Measurements from ENCODE around the gene BARHL1.
"Not testable (repeated sequence)": the region's sequence is repeated elsewhere in the genome, so short reads cannot be mapped to it uniquely, and the experiment has no call there.

BARHL1 gene

DNA sequence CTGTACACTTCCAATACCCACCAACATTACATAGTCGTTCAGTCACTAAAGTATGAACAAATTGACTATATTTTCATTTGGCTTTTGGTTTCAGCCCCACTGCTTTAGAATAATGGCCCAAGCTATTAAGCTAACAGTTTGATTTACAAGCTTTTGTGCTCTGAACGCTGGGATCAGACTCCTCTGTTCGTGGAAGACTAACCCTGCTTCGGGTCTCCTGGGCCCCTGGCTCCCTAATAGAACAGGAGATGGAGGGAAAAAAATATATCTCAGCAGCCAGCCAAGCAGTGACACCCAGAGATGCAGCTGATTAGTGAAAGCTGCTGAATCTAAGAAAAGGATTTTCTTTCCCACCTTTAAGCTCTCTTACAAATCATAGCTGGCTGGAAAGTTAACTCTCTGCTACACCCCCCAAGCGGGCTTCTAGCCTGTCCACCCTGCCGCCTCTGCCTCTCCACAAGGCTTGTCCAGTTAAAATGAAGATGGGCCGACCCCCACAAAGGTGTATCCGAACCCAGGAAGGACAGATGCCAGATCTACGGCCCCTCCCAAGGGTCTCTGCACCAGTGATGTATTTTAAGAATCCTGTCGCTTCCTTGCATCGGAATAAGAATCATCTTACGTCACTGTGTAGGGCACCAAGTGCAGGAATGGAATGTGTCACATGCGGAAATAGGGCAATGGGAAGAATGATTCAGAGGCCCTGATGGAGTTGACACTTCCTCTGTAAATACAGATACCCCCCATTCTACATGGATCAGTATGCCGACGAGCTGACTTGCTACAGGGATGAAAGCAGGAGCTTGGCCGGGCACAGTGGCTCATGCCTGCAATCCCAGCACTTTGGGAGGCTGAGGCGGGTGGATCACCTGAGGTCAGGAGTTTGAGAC lies 33.4 kb upstream of the BARHL1 start:
- no peak for DNase-seq
- H3K4me3 Mint-ChIP-seq: no peak overlapping the region
- no peaks in the 10 kb centered on the region for H3K9me3 Mint-ChIP-seq
- H3K4me1 Mint-ChIP-seq: peaks cover 7% of the 10 kb centered on the region
- H3K27ac Mint-ChIP-seq: no peak overlapping the region
- H3K27me3 Mint-ChIP-seq: peaks cover 53% of the 10 kb centered on the region
- no peak for ATAC-seq

DNA sequence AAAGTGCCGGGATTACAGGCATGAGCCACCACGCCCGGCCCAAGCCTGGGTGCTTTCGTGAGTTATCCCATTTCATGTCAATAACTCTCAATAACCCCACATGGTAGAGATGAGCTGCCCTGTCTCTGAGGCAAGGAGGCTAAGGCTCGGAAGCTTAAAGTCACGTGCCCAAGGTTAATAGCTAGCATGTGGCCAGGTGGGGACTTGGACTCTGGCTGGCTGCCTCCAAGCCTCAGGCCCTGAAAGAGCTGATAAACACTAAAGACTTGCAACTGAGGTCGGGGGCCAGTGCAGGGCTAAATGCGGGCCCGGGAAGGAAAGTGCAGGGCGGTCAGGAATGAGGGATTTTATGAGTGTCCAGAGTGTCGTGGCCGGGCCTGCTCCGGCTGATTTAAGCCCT lies 30.9 kb upstream of the BARHL1 start:
- Mint-ChIP-seq H3K27me3 (peaks cover 49% of the 10 kb centered on the region), H3K9me3 (no peaks in the 10 kb centered on the region), H3K27ac (no peak overlapping the region), H3K4me3 (no peak overlapping the region), H3K4me1 (peaks cover 2% of the 10 kb centered on the region)
- ATAC-seq (no peak), DNase-seq (no peak)

DNA sequence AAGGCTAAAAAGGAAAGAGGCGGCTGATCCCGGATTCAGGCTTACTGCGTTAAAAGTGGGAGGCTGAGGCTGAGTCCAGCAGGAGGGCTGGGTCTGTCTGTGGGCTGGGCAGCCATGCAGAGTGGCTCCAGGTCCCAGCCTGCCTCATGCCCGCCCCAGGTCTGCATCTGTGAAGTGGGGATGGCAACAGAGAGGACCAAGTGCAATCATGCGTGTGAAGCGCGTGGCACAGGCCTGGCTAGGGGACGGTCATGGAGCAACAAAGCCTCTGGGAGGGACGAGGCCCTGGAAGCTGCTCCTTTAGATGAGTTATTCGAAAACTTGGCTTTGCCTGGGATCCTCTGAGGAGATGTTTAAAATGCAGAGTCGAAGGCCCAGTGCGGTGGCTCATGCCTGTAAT lies 30.4 kb upstream of the BARHL1 start:
- Mint-ChIP-seq H3K4me3 (no peak overlapping the region), H3K9me3 (no peaks in the 10 kb centered on the region), H3K27ac (no peak overlapping the region), H3K27me3 (peaks cover 49% of the 10 kb centered on the region), H3K4me1 (no peaks in the 10 kb centered on the region)
- DNase-seq (no peak), ATAC-seq (no peak)

DNA sequence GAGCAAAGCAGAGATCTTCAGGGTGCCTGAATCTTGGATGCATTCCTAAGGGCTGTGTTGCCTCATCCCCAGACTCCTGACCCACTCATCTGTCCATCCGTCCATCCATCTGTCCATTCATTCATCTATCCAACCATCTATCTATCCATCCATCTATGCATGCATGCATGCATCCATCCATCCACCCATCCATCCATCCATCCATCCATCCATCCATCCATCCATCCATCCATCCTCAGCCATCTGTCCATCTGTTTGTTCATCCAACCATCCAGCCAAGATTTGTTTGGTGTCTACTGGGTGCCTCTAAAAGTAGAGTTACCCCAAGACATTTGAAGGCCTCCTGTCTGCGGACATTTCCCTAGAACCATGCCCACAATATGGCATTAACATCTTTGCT lies 27.7 kb upstream of the BARHL1 start:
- Mint-ChIP-seq H3K4me3 (no peak overlapping the region), H3K27ac (no peak overlapping the region), H3K4me1 (no peaks in the 10 kb centered on the region), H3K27me3 (peaks cover 58% of the 10 kb centered on the region), H3K9me3 (peaks cover 0 to 4% of the 10 kb centered on the region in 2 donors)
- ATAC-seq (no peak), DNase-seq (no peak)

DNA sequence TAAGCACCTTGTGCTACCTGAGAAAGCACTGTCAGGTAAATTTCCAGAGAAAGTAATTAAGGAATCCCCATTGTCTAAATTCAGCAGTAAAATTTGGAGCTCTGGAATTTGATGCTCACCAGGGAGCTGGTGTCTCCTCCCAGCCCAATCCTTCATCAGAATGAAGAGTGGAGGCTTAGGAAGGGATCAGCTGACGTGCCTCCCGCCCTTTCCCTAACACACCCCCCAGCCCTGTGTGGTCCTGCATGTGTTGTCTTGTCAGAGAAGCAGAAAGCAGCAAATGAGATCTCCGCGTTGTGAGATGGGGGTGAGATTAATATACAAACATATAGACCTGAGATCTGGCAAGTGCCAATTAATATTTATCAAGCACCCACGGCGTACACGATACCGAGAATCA lies 26.9 kb upstream of the BARHL1 start:
- H3K4me3 Mint-ChIP-seq: no peak overlapping the region
- H3K27ac Mint-ChIP-seq: no peak overlapping the region
- peaks cover 64% of the 10 kb centered on the region for H3K27me3 Mint-ChIP-seq
- H3K9me3 Mint-ChIP-seq: peaks cover 0 to 7% of the 10 kb centered on the region in 2 donors
- ATAC-seq: no peak
- DNase-seq: no peak
- H3K4me1 Mint-ChIP-seq: no peaks in the 10 kb centered on the region

DNA sequence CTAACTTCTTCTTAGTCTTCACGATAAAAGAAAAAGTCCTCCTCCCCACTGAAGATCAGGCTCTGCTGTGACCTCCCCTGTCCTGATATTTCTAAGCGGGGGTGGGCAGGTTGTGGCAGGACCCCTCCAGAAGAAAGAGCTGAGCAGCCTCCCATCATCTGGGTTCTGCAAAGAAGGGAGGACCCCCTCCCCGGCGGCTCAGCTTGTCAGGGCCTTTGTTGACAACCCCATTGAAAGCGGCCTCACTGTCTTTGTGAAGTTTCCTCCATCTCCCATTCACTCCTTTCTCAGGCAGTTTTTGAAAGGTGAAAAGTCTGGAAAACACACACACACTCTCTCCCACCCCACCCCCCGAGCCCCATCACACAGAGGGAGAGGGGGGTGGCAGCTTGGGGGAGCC lies 26.2 kb upstream of the BARHL1 start:
- DNase-seq: no peak
- Mint-ChIP-seq H3K27ac (no peak overlapping the region), H3K9me3 (peaks cover 0 to 7% of the 10 kb centered on the region in 2 donors), H3K4me3 (no peak overlapping the region), H3K27me3 (peaks cover 64% of the 10 kb centered on the region), H3K4me1 (no peaks in the 10 kb centered on the region)
- ATAC-seq: no peak

DNA sequence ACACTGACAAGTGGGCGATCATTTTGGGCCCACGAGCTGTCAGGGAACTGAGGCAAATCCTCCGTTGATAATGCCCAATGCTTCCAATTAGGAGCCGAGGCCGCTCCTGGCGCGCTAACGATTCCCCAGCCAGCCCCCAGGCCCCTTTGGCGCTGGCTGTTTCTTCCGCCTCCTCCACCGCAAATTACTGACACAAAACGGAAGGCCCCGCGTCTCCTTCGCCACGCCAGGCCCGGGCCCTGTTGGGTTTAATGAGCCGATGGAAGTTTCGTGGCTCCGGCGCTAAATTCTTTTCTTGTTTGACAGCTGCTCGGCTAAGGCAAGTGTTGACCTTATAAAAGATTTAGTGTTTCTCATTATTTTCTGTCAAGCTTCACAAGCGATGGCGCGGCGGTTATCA lies 25.7 kb upstream of the BARHL1 start:
- no peaks in the 10 kb centered on the region for H3K4me1 Mint-ChIP-seq
- H3K9me3 Mint-ChIP-seq: peaks cover 0 to 7% of the 10 kb centered on the region in 2 donors
- ATAC-seq: no peak
- no peak overlapping the region for H3K27ac Mint-ChIP-seq
- no peak for DNase-seq
- peaks cover 64% of the 10 kb centered on the region for H3K27me3 Mint-ChIP-seq
- no peak overlapping the region for H3K4me3 Mint-ChIP-seq

DNA sequence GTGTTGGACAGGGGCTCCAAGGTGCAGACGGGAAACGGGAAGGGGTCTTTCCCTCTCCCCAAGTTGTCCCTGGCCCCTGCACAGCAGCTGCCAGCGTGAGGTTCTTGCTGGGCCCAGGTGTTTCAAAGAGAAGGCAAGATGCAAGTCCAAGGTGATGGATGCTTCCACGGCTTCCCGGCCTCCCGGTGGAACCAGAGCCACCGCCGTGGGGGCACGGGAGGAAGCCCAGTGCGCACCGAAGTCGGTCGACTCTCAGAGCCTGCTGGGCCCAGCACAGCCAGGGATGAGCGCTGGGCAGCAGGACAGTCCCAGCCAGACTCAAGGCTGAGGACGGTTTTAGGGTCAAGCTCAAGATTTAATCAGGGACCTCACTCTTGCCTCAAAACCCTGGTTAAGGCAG lies 25.2 kb upstream of the BARHL1 start:
- peaks cover 0 to 7% of the 10 kb centered on the region in 2 donors for H3K9me3 Mint-ChIP-seq
- peaks cover 68% of the 10 kb centered on the region for H3K27me3 Mint-ChIP-seq
- ATAC-seq: no peak
- no peak overlapping the region for H3K27ac Mint-ChIP-seq
- DNase-seq: no peak
- no peak overlapping the region for H3K4me3 Mint-ChIP-seq
- H3K4me1 Mint-ChIP-seq: no peaks in the 10 kb centered on the region

DNA sequence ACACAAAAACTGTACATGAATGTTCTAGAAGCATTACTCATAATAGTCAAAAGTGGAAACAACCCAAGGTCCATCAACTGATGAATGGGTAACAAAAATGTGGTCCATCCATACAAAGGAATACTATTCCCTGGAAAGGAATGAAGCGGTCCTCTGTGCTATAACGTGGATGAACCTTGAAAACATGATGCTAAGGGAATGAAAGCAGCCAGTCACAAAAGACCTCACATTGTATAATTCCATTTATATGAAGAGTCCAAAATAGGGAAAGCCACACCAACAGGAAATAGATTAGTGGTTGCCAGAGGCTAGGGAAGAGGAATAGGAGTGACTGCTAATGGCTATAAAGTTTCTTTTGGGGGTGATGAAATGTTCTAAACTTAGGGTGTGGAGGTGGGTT lies 22.7 kb upstream of the BARHL1 start:
- Mint-ChIP-seq H3K4me3 (no peak overlapping the region), H3K27me3 (peaks cover 78% of the 10 kb centered on the region), H3K27ac (no peak overlapping the region), H3K4me1 (no peaks in the 10 kb centered on the region), H3K9me3 (peaks cover 0 to 7% of the 10 kb centered on the region in 2 donors)
- DNase-seq (no peak), ATAC-seq (no peak)

DNA sequence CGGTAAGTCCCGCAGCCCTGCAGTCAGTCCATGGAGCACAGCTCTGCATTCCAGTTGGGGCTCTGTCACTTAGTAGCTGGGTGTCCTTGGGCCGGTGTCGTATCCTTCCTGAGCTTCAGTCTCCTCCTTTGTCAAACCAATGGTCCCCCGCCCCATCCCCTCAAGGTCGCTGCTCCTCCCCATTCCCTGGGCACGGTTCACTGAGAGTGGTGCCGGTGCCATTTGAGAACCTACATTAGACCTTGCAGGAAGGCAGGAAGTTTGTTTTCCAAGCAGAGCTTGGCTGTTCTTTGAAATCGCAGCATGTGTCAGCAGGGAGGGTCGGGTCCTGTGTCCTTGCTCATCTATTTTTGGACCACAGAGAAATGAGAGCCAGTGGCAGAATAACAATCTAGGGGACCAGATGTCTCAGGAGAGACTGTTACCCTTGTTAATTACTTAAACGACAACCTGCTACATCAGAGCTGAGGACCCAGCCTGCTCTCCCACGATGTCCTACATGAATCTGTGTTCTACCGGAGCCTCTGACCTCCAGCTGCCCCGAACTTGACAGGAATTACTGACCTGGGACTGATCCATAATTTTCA lies 21.7 kb upstream of the BARHL1 start:
- no peak overlapping the region for H3K4me3 Mint-ChIP-seq
- no peaks in the 10 kb centered on the region for H3K4me1 Mint-ChIP-seq
- peaks cover 0 to 7% of the 10 kb centered on the region in 2 donors for H3K9me3 Mint-ChIP-seq
- DNase-seq (no peak), ATAC-seq (no peak)
- H3K27ac Mint-ChIP-seq: no peak overlapping the region
- peaks cover 69% of the 10 kb centered on the region for H3K27me3 Mint-ChIP-seq

DNA sequence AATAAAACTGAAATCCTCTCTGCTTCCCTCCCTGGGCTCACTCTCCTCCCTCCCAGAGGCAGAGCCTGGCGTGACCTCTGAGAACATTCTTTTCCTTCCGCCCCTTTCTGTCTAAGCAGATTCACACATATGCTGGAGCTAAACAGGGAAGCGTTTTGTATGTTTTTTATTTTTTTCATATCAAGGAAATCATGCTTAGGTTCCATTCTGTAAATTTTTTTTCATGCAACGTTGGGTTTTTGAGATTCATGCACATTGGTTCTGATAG lies 20.2 kb upstream of the BARHL1 start:
- DNase-seq: no peak

DNA sequence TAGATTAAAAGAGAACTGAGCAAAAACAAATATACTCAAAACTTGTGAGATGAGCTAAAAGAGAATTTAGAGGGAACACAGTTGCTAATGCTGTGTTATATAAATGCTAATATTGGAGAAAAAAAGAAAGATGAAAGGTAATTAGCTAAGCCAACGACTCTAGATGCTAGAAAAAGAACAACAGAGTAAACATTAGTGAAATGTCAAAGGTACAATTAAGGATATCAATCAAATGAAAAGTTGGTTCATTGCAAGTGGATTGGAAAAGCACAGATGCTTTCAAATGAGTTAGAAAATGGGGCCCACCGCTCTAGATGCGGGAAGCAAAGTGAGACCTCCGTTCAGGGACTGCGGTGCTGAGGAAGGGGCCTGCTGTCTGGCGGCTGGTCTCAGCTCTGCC lies 17.9 kb upstream of the BARHL1 start:
- no peak for ATAC-seq
- H3K4me1 Mint-ChIP-seq: no peaks in the 10 kb centered on the region
- no peak overlapping the region for H3K4me3 Mint-ChIP-seq
- no peak overlapping the region for H3K27ac Mint-ChIP-seq
- peaks cover 41% of the 10 kb centered on the region for H3K27me3 Mint-ChIP-seq
- peaks cover 0 to 6% of the 10 kb centered on the region in 2 donors for H3K9me3 Mint-ChIP-seq
- no peak for DNase-seq

More for the DNA sequence above, 20.2 kb upstream of the BARHL1 start:
- Mint-ChIP-seq H3K9me3 (peaks cover 0 to 7% of the 10 kb centered on the region in 2 donors), H3K27ac (no peak overlapping the region), H3K4me3 (no peak overlapping the region), H3K4me1 (no peaks in the 10 kb centered on the region), H3K27me3 (peaks cover 54% of the 10 kb centered on the region)
- ATAC-seq: no peak

DNA sequence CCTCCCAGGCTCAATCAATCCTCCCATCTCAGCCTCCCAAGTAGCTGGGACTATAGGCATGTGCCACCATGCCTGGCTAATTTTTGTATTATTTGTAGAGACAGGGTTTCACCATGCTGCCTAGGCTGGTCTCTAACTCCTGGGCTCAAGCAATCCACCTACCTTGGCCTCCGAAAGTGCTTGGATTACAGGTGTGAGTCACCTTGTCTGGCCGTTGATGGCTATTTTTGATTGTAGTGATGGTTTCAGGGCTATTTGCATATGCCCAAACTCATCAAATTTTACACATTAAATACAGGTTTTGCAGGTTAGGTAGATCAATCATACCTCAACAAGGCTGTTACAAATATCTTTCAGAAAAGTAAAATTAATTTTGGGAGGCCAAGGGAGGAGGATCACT lies 13.6 kb upstream of the BARHL1 start:
- ATAC-seq: not testable (repeated sequence)

DNA sequence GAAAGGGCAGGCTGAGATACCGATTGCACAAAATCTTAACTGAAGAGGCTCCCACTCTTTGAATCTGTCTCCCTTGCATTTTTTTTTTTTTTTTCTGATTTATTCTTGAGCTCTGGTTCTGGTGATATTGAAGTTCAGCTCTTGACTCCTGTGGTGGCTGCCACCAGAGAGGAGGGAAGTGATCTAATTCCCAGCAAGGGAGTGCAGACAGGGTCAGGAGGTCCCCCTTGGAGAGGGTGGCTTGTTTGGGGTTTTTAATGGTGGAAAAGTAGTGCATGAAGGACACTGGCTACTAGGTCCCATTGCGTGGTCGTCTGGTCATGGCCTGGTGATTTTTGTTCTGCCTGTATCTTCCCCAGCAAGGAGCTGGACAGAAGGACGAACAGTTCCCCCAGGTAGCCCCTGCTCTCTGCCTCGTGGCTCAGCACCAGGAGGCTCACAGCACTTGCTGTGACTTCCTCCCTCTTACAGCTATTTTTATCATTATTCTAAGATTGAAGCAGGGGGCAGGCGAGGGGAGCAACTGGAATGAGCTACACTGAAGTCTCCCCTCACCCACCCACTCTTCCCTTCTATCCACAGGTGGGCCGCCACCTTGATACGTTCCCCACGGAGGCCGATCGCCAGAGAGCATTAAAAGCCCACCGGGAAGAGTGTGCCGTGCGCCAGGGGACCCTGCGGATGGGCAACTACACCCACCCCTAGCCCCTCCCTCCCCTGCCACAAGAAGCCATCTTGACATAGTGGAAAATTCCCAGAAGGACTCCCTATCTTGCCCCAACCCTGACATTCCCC lies 10.4 kb upstream of the BARHL1 start:
- H3K9me3 Mint-ChIP-seq: no peaks in the 10 kb centered on the region
- no peak overlapping the region for H3K27ac Mint-ChIP-seq
- no peak for DNase-seq
- H3K27me3 Mint-ChIP-seq: peaks cover 53% of the 10 kb centered on the region
- no peaks in the 10 kb centered on the region for H3K4me1 Mint-ChIP-seq
- no peak overlapping the region for H3K4me3 Mint-ChIP-seq
- ATAC-seq: no peak

More for the DNA sequence above, 13.6 kb upstream of the BARHL1 start:
- H3K4me3 Mint-ChIP-seq, H3K9me3 Mint-ChIP-seq, H3K27ac Mint-ChIP-seq, H3K4me1 Mint-ChIP-seq, DNase-seq: not testable (repeated sequence)
- H3K27me3 Mint-ChIP-seq: peaks cover 30% of the 10 kb centered on the region

DNA sequence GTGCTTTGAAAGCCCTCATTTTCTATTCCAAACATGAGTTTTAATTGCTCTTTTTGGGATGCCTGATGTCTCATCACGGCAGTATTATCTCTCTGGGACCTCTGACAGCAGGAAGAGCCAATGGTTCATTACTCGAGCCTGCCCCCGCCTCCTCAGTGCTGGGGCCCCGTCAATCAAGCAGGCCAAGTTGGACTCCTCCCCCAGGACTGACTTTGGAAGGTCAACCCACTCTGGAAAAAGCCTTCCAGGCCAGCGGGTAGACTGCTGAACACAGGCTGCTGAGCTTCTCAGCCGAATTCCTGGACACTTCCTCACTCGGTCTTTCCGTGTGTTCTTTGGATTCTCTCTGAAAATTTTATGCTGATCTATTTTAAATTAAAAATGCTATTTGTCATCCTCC lies 9.5 kb upstream of the BARHL1 start:
- Mint-ChIP-seq H3K4me3 (no peak overlapping the region), H3K9me3 (no peaks in the 10 kb centered on the region), H3K27ac (no peak overlapping the region), H3K4me1 (no peaks in the 10 kb centered on the region), H3K27me3 (peaks cover 63% of the 10 kb centered on the region)
- ATAC-seq (no peak), DNase-seq (no peak)

DNA sequence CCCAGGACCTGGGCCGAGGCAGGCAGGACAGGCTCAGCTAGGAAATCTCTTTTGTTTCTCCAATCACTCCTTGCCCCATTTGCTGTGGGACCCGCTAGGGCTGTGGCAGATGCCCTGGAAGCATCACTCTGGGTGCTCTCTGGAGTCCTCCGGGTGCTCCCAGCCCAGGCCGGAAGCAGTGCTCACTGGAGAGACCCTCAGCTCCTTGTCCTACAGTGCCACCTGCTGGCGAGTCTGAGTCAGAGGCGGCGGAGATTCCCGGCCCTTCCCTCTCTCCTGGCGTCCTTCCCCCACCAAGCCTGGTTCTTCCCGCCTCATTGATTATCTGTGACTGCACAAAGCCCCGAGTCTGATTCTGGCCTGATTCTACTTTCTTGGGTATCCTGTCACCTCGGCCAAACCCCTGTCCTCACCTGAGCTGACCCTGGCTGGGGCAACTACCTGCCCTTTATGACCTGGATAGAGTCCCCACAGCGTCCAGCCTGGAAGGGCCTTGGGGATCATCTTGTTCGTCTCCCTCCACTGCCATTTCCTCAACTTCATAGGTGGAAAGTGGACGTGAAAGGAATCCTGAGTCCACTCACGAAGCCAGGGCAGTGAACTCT lies 7.3 kb upstream of the BARHL1 start:
- no peak overlapping the region for H3K4me3 Mint-ChIP-seq
- peaks cover 85% of the 10 kb centered on the region for H3K27me3 Mint-ChIP-seq
- no peaks in the 10 kb centered on the region for H3K4me1 Mint-ChIP-seq
- H3K27ac Mint-ChIP-seq: no peak overlapping the region
- H3K9me3 Mint-ChIP-seq: no peaks in the 10 kb centered on the region
- peak; percentile 87 for ATAC-seq
- DNase-seq: peak; percentile 53 to 60
